ENCODE results near the gene TAP1. TPM values are rescaled to one million over a fixed set of nuclear protein-coding genes. Genes with fewer than 3 reads are reported as not detected.

TAP1 gene
- total and polyA plus RNA-seq, 9 of the 15 experiments (the other 6 are each of a cell fraction or from before 2014, with no cell fraction given), result 1.3 to 6.0 (median 4.2) TPM

DNA sequence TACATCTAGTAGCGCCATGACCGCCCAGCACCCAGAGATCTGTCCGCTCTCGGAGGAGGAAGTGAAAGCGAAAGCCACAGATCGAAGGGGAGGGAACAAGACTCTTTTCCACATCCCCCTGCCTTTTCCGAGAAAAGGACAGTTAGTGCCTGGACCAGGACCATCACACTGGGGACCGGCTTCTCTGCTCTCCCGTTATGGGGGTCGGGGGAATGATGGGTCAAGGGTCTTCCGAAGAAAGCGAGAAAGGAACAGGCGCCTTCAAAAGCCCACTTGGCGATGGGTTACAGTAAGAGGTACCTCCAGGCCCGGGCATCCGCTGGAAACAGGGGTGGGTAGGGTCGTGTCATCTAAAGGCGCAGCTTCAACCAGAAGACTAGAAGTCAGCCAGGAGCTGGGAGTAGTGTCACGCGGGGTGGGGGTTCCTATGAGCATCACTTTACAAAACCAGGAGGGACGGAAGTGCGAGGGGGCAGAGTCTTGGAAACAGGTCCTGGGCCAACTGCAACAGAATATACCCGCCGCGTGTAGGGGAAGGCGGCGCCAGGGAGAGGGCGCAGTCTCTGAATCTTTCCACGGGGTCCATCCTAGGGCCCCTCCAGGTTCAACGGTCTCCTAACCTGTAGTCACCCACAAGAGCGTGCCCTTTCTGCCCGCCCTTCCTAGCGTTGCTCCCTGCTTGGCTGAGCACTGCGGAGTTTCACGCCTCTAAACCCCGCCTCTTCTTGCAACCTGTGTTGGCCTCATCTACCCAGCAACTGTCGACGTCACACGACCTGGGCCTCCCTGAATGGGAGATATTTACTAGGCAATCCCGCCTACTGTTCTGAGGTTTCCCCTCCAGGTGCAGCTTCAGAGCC is 9.3 kb downstream of the TAP1 start, which contains the start of gene PSMB8 (continued):
- no peak for TF ChIP-seq FOXM1 (IDR thresholded peaks at IDR 0.05; ENCODE audit: low read depth)
- TF ChIP-seq FOXM1 (CRISPR knock-in tag; IDR thresholded peaks at IDR 0.05; ENCODE audit: low read depth), result no peak
- TF ChIP-seq, protein P1, sequence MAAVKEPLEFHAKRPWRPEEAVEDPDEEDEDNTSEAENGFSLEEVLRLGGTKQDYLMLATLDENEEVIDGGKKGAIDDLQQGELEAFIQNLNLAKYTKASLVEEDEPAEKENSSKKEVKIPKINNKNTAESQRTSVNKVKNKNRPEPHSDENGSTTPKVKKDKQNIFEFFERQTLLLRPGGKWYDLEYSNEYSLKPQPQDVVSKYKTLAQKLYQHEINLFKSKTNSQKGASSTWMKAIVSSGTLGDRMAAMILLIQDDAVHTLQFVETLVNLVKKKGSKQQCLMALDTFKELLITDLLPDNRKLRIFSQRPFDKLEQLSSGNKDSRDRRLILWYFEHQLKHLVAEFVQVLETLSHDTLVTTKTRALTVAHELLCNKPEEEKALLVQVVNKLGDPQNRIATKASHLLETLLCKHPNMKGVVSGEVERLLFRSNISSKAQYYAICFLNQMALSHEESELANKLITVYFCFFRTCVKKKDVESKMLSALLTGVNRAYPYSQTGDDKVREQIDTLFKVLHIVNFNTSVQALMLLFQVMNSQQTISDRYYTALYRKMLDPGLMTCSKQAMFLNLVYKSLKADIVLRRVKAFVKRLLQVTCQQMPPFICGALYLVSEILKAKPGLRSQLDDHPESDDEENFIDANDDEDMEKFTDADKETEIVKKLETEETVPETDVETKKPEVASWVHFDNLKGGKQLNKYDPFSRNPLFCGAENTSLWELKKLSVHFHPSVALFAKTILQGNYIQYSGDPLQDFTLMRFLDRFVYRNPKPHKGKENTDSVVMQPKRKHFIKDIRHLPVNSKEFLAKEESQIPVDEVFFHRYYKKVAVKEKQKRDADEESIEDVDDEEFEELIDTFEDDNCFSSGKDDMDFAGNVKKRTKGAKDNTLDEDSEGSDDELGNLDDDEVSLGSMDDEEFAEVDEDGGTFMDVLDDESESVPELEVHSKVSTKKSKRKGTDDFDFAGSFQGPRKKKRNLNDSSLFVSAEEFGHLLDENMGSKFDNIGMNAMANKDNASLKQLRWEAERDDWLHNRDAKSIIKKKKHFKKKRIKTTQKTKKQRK (IDR thresholded peaks at IDR 0.05; ENCODE audit: borderline replicate concordance, low read depth, low read length), result no peak
- TF ChIP-seq ETV5 (CRISPR knock-in tag; IDR thresholded peaks at IDR 0.05; ENCODE audit: low read depth), result no peak
- TF ChIP-seq STAT5B (CRISPR knock-in tag; IDR thresholded peaks at IDR 0.05), result no peak
- TF ChIP-seq, protein P2, sequence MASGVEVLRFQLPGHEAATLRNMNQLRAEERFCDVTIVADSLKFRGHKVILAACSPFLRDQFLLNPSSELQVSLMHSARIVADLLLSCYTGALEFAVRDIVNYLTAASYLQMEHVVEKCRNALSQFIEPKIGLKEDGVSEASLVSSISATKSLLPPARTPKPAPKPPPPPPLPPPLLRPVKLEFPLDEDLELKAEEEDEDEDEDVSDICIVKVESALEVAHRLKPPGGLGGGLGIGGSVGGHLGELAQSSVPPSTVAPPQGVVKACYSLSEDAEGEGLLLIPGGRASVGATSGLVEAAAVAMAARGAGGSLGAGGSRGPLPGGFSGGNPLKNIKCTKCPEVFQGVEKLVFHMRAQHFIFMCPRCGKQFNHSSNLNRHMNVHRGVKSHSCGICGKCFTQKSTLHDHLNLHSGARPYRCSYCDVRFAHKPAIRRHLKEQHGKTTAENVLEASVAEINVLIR (CRISPR knock-in tag; IDR thresholded peaks at IDR 0.05), result peak; percentile 88
- TF ChIP-seq E2F3 (CRISPR knock-in tag; IDR thresholded peaks at IDR 0.05), result no peak
- no peak for TF ChIP-seq POLR3A (IDR thresholded peaks at IDR 0.05; ENCODE audit: borderline replicate concordance, extremely low read depth, insufficient read depth, insufficient read length)
- peak; percentile 30; the same call in 1 of the 2 replicates for TF ChIP-seq JUND (IDR thresholded peaks at IDR 0.05; ENCODE audit: borderline replicate concordance, low read depth, low read length)
- no peak for TF ChIP-seq JUND (tag; IDR thresholded peaks at IDR 0.05; ENCODE audit: borderline replicate concordance, low read depth, low read length)
- TF ChIP-seq, protein P3, sequence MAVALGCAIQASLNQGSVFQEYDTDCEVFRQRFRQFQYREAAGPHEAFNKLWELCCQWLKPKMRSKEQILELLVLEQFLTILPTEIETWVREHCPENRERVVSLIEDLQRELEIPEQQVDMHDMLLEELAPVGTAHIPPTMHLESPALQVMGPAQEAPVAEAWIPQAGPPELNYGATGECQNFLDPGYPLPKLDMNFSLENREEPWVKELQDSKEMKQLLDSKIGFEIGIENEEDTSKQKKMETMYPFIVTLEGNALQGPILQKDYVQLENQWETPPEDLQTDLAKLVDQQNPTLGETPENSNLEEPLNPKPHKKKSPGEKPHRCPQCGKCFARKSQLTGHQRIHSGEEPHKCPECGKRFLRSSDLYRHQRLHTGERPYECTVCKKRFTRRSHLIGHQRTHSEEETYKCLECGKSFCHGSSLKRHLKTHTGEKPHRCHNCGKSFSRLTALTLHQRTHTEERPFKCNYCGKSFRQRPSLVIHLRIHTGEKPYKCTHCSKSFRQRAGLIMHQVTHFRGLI (CRISPR knock-in tag; IDR thresholded peaks at IDR 0.05), result no peak
- peak; percentile 10 to 12; a peak in 1 of 4 replicates for TF ChIP-seq NRF1 (conservative IDR thresholded peaks at IDR 0.05 in 1 of 2, IDR thresholded peaks at IDR 0.05 in 1 of 2)
- no peak for TF ChIP-seq DDX20 (tag; IDR thresholded peaks at IDR 0.05; ENCODE audit: low read depth)

Measured in K562 (cell line).